Panc1 (cell line): ENCODE results near the gene NMRK1. TPM values are rescaled to one million over a fixed set of nuclear protein-coding genes. Genes with fewer than 3 reads are reported as not detected.

Source experiments
- ATAC-seq: fragments of 200-7000 bp; cut with Tn5 transposase; 2 replicates; pipeline ENCODE4 v1.9.1; 2020; ENCODE audit warnings: mild to moderate bottlenecking, moderate library complexity
- BruUV-seq: library from RNA; stranded (reverse); fragments of 400-500 nt; replicated peaks from 2 replicates; lab custom pipeline; 2021; lab: Mats Ljungman, UMichigan
- CTCF ChIA-PET: fragments of 300-600 bp; sonication (Branson Sonifier 250); formaldehyde crosslinking; loops from one replicate; lab custom pipeline; 2022; ENCODE audit warnings: antibody characterized with exemption; lab: Charles Lee
- POLR2A ChIA-PET: fragments of 300-600 bp; sonication (Branson Sonifier 250); formaldehyde crosslinking; loops from one replicate; lab custom pipeline; 2022; ENCODE audit warnings: antibody characterized with exemption; lab: Charles Lee
- DNase-seq: peaks from one replicate; pipeline ENCODE4 v3.0.0-alpha.2; 2010; ENCODE audit warnings: low read depth, low spot score
- H3K27ac ChIP-seq: 2 replicates; pipeline ENCODE4 v1.5.1; 2011; ENCODE audit warnings: mild to moderate bottlenecking, low read length, inconsistent platforms
- H3K27me3 ChIP-seq: fragments of 200-500 bp; sonication (Bioruptor generic); 2 replicates; pipeline ENCODE4 v1.6.0; 2014; ENCODE audit warnings: low read length, inconsistent platforms; ENCODE audit not compliant: control insufficient read depth, insufficient read depth
- H3K36me3 ChIP-seq: fragments of 200-500 bp; sonication (Bioruptor generic); 2 replicates; pipeline ENCODE4 v1.5.1; 2014; ENCODE audit warnings: inconsistent platforms, mild to moderate bottlenecking, low read length, moderate library complexity; ENCODE audit not compliant: control insufficient read depth, insufficient read depth
- H3K4me1 ChIP-seq: 2 replicates; pipeline ENCODE4 v1.5.1; 2011; ENCODE audit warnings: inconsistent platforms, mild to moderate bottlenecking, low read length, moderate library complexity; ENCODE audit not compliant: control insufficient read depth, insufficient read depth
- H3K4me3 ChIP-seq, 2 experiments: 2 replicates each; pipeline ENCODE4 v1.5.1; 2011 to 2012; ENCODE audit warnings: low read depth in 2 of 2, low read length in 2 of 2, mild to moderate bottlenecking in 2 of 2, inconsistent platforms in 1 of 2, moderate library complexity in 1 of 2
- H3K9me3 ChIP-seq: fragments of 200-500 bp; sonication (Bioruptor generic); 2 replicates; pipeline ENCODE4 v1.5.1; 2014; ENCODE audit warnings: low read depth, mild to moderate bottlenecking, inconsistent platforms, low read length, moderate library complexity; ENCODE audit not compliant: control insufficient read depth, insufficient read depth
- POLR2AphosphoS5 ChIP-seq: IDR thresholded peaks from 2 replicates; pipeline ENCODE4 v1.6.1; 2012; ENCODE audit warnings: mild to moderate bottlenecking, low read depth, low read length, moderate library complexity
- SIN3A ChIP-seq: IDR thresholded peaks from 2 replicates; pipeline ENCODE4 v1.6.1; 2012; ENCODE audit warnings: low read depth, mild to moderate bottlenecking, low read length, moderate library complexity, borderline replicate concordance; ENCODE audit not compliant: insufficient read depth
- TCF7L2 ChIP-seq: IDR thresholded peaks from 2 replicates; pipeline ENCODE4 v1.6.1; 2011; ENCODE audit warnings: mild to moderate bottlenecking, low read depth, low read length, inconsistent platforms
- in situ Hi-C: cut with HindIII; loops from 2 replicates; pipeline ENCODE4 v1.10.0; 2016; ENCODE audit warnings: low sequenced_read_pairs, low pct_unique_long_range_greater_than_20kb
- intact Hi-C: fragments of 100-400 bp; cut with micrococcal nuclease; formaldehyde crosslinking; loops from one replicate; pipeline ENCODE4 v1.10.0; 2022; ENCODE audit not compliant: unreplicated experiment
- total RNA-seq: library from RNA; stranded (reverse); gene quantifications from one replicate; pipeline ENCODE4 v1.2.1, GENCODE V29; 2021; ENCODE audit not compliant: unreplicated experiment
- TF ChIP-seq, protein P1 (sequence below): fragments of 450-650 bp; IDR thresholded peaks from 2 replicates; pipeline ENCODE4 v1.5.1; 2017; ENCODE audit warnings: mild to moderate bottlenecking
- TF ChIP-seq, protein P2 (sequence below), 2 experiments: IDR thresholded peaks; 2 replicates each; pipeline ENCODE4 v1.6.1; 2011 to 2012; ENCODE audit warnings: low read depth in 2 of 2, control low read depth in 1 of 2, low read length in 1 of 2, mild to moderate bottlenecking in 1 of 2, moderate library complexity in 1 of 2; ENCODE audit not compliant: insufficient read depth in 1 of 2

Gene NMRK1
- total RNA-seq, 1 experiment from 2014 or later: 16.0 TPM

DNA sequence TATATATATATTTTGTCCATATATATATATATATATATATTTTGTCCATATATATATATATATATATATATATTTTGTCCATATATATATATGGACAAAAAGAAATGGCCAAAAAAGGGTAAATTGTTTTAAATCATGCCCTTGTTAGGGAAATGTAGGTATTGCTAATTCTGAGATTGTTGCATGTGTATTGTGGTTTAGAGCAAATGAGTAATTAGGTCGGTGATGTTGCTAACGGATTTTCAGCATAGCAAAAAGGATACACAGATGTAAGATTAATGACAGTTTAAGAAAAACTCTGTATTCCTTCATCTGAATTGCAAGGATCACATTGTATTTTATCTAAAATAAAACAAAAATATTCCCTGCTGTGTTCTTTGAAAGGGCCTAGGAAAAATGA lies 40.6 kb upstream of the NMRK1 start:
- Histone ChIP-seq H3K4me3 (no peak overlapping the region), H3K36me3 (no peaks in the 10 kb centered on the region), H3K4me1 (no peaks in the 10 kb centered on the region), H3K27ac (no peak overlapping the region), H3K9me3 (no peaks in the 10 kb centered on the region), H3K27me3 (no peaks in the 10 kb centered on the region)
- no TSS peak for BruUV-seq
- DNase-seq (no peak), ATAC-seq (no peak)
- ChIA-PET POLR2A (no interaction called here), CTCF (no interaction called here)
- in situ Hi-C loops (no loop called here), intact Hi-C loops (no loop called here)
- TF ChIP-seq TCF7L2 (no peak), SIN3A (no peak), POLR2AphosphoS5 (no peak)
- TF ChIP-seq, protein P1, sequence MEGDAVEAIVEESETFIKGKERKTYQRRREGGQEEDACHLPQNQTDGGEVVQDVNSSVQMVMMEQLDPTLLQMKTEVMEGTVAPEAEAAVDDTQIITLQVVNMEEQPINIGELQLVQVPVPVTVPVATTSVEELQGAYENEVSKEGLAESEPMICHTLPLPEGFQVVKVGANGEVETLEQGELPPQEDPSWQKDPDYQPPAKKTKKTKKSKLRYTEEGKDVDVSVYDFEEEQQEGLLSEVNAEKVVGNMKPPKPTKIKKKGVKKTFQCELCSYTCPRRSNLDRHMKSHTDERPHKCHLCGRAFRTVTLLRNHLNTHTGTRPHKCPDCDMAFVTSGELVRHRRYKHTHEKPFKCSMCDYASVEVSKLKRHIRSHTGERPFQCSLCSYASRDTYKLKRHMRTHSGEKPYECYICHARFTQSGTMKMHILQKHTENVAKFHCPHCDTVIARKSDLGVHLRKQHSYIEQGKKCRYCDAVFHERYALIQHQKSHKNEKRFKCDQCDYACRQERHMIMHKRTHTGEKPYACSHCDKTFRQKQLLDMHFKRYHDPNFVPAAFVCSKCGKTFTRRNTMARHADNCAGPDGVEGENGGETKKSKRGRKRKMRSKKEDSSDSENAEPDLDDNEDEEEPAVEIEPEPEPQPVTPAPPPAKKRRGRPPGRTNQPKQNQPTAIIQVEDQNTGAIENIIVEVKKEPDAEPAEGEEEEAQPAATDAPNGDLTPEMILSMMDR: no peak
- TF ChIP-seq, protein P2, sequence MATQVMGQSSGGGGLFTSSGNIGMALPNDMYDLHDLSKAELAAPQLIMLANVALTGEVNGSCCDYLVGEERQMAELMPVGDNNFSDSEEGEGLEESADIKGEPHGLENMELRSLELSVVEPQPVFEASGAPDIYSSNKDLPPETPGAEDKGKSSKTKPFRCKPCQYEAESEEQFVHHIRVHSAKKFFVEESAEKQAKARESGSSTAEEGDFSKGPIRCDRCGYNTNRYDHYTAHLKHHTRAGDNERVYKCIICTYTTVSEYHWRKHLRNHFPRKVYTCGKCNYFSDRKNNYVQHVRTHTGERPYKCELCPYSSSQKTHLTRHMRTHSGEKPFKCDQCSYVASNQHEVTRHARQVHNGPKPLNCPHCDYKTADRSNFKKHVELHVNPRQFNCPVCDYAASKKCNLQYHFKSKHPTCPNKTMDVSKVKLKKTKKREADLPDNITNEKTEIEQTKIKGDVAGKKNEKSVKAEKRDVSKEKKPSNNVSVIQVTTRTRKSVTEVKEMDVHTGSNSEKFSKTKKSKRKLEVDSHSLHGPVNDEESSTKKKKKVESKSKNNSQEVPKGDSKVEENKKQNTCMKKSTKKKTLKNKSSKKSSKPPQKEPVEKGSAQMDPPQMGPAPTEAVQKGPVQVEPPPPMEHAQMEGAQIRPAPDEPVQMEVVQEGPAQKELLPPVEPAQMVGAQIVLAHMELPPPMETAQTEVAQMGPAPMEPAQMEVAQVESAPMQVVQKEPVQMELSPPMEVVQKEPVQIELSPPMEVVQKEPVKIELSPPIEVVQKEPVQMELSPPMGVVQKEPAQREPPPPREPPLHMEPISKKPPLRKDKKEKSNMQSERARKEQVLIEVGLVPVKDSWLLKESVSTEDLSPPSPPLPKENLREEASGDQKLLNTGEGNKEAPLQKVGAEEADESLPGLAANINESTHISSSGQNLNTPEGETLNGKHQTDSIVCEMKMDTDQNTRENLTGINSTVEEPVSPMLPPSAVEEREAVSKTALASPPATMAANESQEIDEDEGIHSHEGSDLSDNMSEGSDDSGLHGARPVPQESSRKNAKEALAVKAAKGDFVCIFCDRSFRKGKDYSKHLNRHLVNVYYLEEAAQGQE (IDR thresholded peaks at IDR 0.05; ENCODE audit: insufficient read depth in 1 of 2, low read depth in 2 of 2, low read length in 1 of 2): no peak

DNA sequence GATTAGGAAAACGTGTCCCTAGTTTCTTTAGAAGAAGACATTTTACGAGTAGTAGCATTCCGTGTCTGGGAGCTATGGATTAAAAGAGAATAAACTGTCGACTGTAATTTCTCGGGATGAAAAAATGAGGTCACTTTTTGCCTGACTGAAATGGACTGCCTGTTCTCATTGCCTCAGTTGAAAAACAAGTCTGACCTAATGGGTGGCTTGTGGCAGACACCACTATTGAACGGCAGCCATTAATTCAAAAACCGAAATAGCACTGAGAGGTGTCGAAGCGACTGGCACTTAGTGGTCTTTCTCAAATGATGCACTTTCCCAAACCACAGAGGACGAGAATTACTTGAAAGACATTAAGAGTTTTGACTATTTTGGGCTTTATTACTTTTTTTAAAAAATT lies 35.7 kb upstream of the NMRK1 start:
- Histone ChIP-seq H3K27me3 (no peaks in the 10 kb centered on the region), H3K9me3 (no peaks in the 10 kb centered on the region), H3K27ac (no peak overlapping the region), H3K4me3 (no peak overlapping the region), H3K36me3 (no peaks in the 10 kb centered on the region), H3K4me1 (no peaks in the 10 kb centered on the region)
- no TSS peak for BruUV-seq
- CTCF ChIA-PET: no interaction called here
- POLR2A ChIA-PET: no interaction called here
- intact Hi-C loops (no loop called here), in situ Hi-C loops (no loop called here)
- DNase-seq: no peak
- no peak for TF ChIP-seq TCF7L2
- TF ChIP-seq, protein P1: no peak
- no peak for TF ChIP-seq POLR2AphosphoS5
- no peak for TF ChIP-seq SIN3A
- TF ChIP-seq, protein P2 (IDR thresholded peaks at IDR 0.05; ENCODE audit: insufficient read depth in 1 of 2, low read depth in 2 of 2, low read length in 1 of 2): no peak
- ATAC-seq: no peak
